Activated CD4-positive, alpha-beta T cell treated with anti-CD3 and anti-CD28 coated beads, Interleukin-2, amount 10 ng/mL, durations not matched to agents 24 days and 14 days (primary cell): ENCODE results near the gene PRDM16. TPM values are rescaled to one million over a fixed set of nuclear protein-coding genes. Genes with fewer than 3 reads are reported as not detected.
"Not testable (repeated sequence)": the region's sequence is repeated elsewhere in the genome, so short reads cannot be mapped to it uniquely, and the experiment has no call there.

Experiments
- DNase-seq: peaks from one replicate; pipeline ENCODE4 v3.0.0; 2022
- H3K27ac Mint-ChIP-seq: one replicate; pipeline ENCODE4 v1.8.0; 2022; ENCODE audit warnings: mild to moderate bottlenecking, mixed read lengths
- H3K27me3 Mint-ChIP-seq: one replicate; pipeline ENCODE4 v1.8.0; 2022; ENCODE audit warnings: mixed read lengths
- H3K36me3 Mint-ChIP-seq: one replicate; pipeline ENCODE4 v1.8.0; 2022; ENCODE audit warnings: low read depth, mild to moderate bottlenecking, mixed read lengths
- H3K4me1 Mint-ChIP-seq: one replicate; pipeline ENCODE4 v1.8.0; 2021; ENCODE audit warnings: mixed read lengths
- H3K4me3 Mint-ChIP-seq: one replicate; pipeline ENCODE4 v1.8.0; 2022; ENCODE audit warnings: mild to moderate bottlenecking, moderate library complexity, mixed read lengths
- H3K9me3 Mint-ChIP-seq: one replicate; pipeline ENCODE4 v1.8.0; 2021; ENCODE audit warnings: mixed read lengths
- intact Hi-C: fragments of 100-400 bp; cut with micrococcal nuclease; formaldehyde crosslinking; loops from one replicate; pipeline ENCODE4 v1.15.1; 2023
- total RNA-seq: library from RNA; stranded (reverse); gene quantifications from 2 replicates; pipeline ENCODE4 v1.2.3, GENCODE V29; 2022

PRDM16 gene
- total RNA-seq, 1 donor from 2014 or later: not detected

DNA sequence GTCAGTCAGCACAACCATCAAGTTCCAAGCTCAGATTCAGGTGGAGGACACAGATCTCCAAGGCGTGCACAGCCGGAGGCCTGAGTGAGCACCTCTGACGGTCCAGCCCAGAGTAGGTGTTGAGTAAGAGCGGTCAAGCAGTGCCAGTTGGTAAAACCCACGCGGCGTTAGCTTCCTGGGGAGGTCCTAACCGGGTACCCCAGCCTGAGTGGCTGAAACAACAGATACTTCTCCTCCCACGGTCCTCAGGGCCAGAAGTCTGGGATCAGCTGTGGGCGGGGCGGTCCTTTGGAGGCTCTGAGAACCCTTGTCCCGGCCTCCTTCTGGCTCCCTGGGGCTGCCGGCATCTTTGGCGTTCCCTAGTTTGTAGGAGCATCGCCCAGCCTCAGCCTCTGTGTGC, 94.4 kb downstream of the PRDM16 start:
- intact Hi-C loops: no loop called here
- no peak overlapping the region for H3K4me3 Mint-ChIP-seq
- H3K27ac Mint-ChIP-seq: no peak overlapping the region
- H3K27me3 Mint-ChIP-seq: peaks cover 4% of the 10 kb centered on the region
- DNase-seq: no peak
- H3K9me3 Mint-ChIP-seq: no peaks in the 10 kb centered on the region
- H3K4me1 Mint-ChIP-seq: no peaks in the 10 kb centered on the region
- no peaks in the 10 kb centered on the region for H3K36me3 Mint-ChIP-seq

GRCh38 chr1:3164671-3165070, 95.7 kb downstream of the PRDM16 start:
- H3K27ac Mint-ChIP-seq: no peak overlapping the region
- no peaks in the 10 kb centered on the region for H3K36me3 Mint-ChIP-seq
- no peaks in the 10 kb centered on the region for H3K4me1 Mint-ChIP-seq
- intact Hi-C loops: no loop called here
- no peak overlapping the region for H3K4me3 Mint-ChIP-seq
- H3K27me3 Mint-ChIP-seq: peaks cover 2% of the 10 kb centered on the region
- no peak for DNase-seq
- H3K9me3 Mint-ChIP-seq: no peaks in the 10 kb centered on the region

DNA sequence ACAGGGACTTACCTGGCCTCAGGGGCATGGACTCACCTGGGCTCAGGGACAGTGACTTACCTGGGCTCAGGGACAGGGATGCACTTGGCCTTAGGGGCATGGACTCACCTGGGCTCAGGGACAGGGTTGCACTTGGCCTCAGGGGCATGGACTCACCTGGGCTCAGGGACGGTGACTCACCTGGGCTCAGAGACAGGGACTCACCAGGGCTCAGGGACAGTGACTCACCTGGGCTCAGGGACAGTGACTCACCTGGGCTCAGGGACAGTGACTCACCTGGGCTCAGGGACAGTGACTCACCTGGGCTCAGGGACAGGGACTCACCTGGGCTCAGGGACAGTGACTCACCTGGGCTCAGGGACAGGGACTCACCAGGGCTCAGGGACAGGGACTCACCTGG, 96.2 kb downstream of the PRDM16 start:
- H3K27me3 Mint-ChIP-seq, DNase-seq, H3K36me3 Mint-ChIP-seq, intact Hi-C loops, H3K4me1 Mint-ChIP-seq, H3K9me3 Mint-ChIP-seq, H3K27ac Mint-ChIP-seq, H3K4me3 Mint-ChIP-seq: not testable (repeated sequence)

GRCh38 chr1:3166206-3166918, 97.4 kb downstream of the PRDM16 start:
- no peak for DNase-seq
- Mint-ChIP-seq H3K27me3 (peaks cover 4% of the 10 kb centered on the region), H3K9me3 (no peaks in the 10 kb centered on the region), H3K4me1 (no peaks in the 10 kb centered on the region), H3K36me3 (no peaks in the 10 kb centered on the region), H3K27ac (no peak overlapping the region), H3K4me3 (no peak overlapping the region)
- intact Hi-C loops: no loop called here

DNA sequence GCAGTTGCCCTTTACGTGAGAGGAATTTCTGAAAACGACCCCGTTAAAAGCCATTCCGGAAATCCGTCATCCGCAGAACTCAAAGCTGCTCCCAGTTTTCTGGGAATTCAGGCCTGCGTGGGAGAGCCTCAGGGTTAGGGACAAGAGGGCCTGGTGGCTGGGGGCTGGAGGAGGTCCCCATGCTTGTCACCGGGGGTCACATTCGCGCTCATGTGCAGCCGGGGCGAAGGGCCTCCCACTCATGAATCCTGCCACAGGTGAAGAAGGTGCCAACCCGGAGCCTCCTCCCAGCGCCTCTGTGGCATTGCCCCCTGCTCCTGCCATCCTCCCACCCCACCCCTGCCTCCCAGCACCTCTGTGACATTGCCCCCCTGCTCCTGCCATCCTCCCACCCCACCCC, 98.3 kb downstream of the PRDM16 start:
- Mint-ChIP-seq H3K36me3 (no peaks in the 10 kb centered on the region), H3K4me3 (no peak overlapping the region), H3K27ac (no peak overlapping the region), H3K9me3 (no peaks in the 10 kb centered on the region), H3K4me1 (no peaks in the 10 kb centered on the region), H3K27me3 (peaks cover 4% of the 10 kb centered on the region)
- no peak for DNase-seq
- intact Hi-C loops: no loop called here

- peaks cover 8% of the 10 kb centered on the region for H3K27me3 Mint-ChIP-seq
- H3K36me3 Mint-ChIP-seq: no peaks in the 10 kb centered on the region
- no peaks in the 10 kb centered on the region for H3K4me1 Mint-ChIP-seq
These were observed 99.7 kb downstream of the PRDM16 start for GRCh38 chr1:3168678-3169077.

DNA sequence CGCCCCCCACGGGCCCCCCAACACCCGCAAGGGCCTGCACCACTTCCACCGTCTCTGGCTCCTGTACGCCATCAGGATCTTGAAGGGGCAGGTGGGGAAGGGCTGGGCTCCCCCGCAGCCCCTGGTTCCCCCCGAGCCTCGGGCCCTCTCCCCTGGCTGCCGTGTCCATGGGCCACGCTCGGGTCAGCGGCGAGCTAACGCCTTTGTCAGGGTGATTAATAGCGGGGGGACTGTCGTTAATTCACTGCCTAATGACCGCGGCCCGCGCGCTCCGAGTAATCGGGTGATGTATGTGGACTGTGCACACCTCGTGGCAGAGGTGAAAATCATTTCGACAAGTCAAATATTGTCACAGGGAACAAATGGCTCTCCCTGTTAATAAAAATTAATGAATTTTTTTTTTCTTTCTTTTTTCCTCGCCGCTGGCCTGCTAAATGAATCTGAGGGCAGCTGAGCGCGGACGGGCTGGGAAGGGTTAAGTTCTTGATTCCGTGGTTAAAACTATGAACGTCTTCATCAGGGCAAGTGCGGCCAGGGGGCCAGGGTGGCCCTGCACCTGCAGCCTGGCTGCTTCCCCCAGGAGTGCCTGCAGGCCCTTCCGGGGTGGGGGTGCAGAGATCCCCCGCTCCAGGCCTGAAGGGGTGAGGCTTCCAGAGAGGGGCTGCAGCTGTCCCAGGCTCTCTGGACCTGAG, 100.8 kb downstream of the PRDM16 start:
- DNase-seq: no peak
- intact Hi-C loops: no loop called here
- Mint-ChIP-seq H3K36me3 (no peaks in the 10 kb centered on the region), H3K4me3 (no peak overlapping the region), H3K9me3 (no peaks in the 10 kb centered on the region), H3K27ac (no peak overlapping the region), H3K27me3 (peaks cover 12% of the 10 kb centered on the region), H3K4me1 (no peaks in the 10 kb centered on the region)

More at GRCh38 chr1:3168678-3169077, 99.7 kb downstream of the PRDM16 start:
- DNase-seq: no peak
- no peak overlapping the region for H3K4me3 Mint-ChIP-seq
- intact Hi-C loops: no loop called here
- no peaks in the 10 kb centered on the region for H3K9me3 Mint-ChIP-seq
- H3K27ac Mint-ChIP-seq: no peak overlapping the region

- DNase-seq: no peak
- Mint-ChIP-seq H3K4me3 (no peak overlapping the region), H3K9me3 (no peaks in the 10 kb centered on the region), H3K27me3 (peaks cover 12% of the 10 kb centered on the region), H3K36me3 (no peaks in the 10 kb centered on the region), H3K4me1 (no peaks in the 10 kb centered on the region), H3K27ac (no peak overlapping the region)
- intact Hi-C loops: no loop called here
These were observed 101.8 kb downstream of the PRDM16 start for GRCh38 chr1:3170561-3171453.

GRCh38 chr1:3171761-3172160, 102.8 kb downstream of the PRDM16 start:
- Mint-ChIP-seq H3K4me1 (no peaks in the 10 kb centered on the region), H3K36me3 (no peaks in the 10 kb centered on the region), H3K27ac (no peak overlapping the region), H3K27me3 (peaks cover 12% of the 10 kb centered on the region), H3K9me3 (no peaks in the 10 kb centered on the region), H3K4me3 (no peak overlapping the region)
- intact Hi-C loops: no loop called here
- DNase-seq: no peak

- H3K4me3 Mint-ChIP-seq: no peak overlapping the region
- H3K4me1 Mint-ChIP-seq: no peaks in the 10 kb centered on the region
- peaks cover 12% of the 10 kb centered on the region for H3K27me3 Mint-ChIP-seq
- no peak overlapping the region for H3K27ac Mint-ChIP-seq
- H3K36me3 Mint-ChIP-seq: no peaks in the 10 kb centered on the region
- no peak for DNase-seq
- H3K9me3 Mint-ChIP-seq: no peaks in the 10 kb centered on the region
- intact Hi-C loops: no loop called here
These were observed 103.7 kb downstream of the PRDM16 start for GRCh38 chr1:3172431-3173380.

DNA sequence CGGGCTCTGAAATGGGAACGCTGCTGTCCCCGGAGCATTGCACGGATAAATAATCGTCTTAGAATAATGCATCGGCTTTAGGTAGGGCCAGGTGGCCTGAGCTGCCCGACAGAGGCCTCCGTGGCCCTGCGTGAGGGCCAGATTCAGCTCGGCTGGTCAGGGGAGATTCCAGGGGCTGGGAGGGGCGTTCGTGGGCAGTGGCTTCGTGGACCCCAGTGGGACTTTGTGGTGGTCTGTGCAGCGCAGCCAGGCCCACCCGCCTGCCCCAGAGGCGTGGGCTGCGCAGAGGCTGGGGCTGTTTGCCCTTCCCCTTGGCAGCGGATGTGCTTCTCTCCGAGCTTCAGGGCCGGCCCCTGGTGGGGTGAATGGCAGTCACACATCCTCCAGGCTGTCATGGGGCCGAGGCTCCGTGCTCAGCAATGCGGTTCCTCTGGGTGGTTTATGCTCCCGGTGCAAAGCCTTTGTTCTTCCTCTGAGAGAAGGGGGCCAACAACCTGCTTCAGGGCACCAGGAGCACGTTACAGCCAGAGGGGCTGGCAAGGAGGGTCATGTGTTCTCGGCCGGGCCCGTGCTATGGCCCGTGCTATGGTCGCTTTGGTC, 104.5 kb downstream of the PRDM16 start:
- H3K9me3 Mint-ChIP-seq: no peaks in the 10 kb centered on the region
- intact Hi-C loops: no loop called here
- H3K27ac Mint-ChIP-seq: no peak overlapping the region
- H3K4me3 Mint-ChIP-seq: no peak overlapping the region
- no peaks in the 10 kb centered on the region for H3K36me3 Mint-ChIP-seq
- no peaks in the 10 kb centered on the region for H3K4me1 Mint-ChIP-seq
- no peak for DNase-seq
- H3K27me3 Mint-ChIP-seq: peaks cover 12% of the 10 kb centered on the region

GRCh38 chr1:3174487-3175247, 105.7 kb downstream of the PRDM16 start:
- H3K4me1 Mint-ChIP-seq: no peaks in the 10 kb centered on the region
- no peaks in the 10 kb centered on the region for H3K9me3 Mint-ChIP-seq
- H3K36me3 Mint-ChIP-seq: no peaks in the 10 kb centered on the region
- H3K4me3 Mint-ChIP-seq: no peak overlapping the region
- peaks cover 12% of the 10 kb centered on the region for H3K27me3 Mint-ChIP-seq
- no peak for DNase-seq
- H3K27ac Mint-ChIP-seq: no peak overlapping the region
- intact Hi-C loops: no loop called here
